ENCODE results near the gene SHISA9. TPM values are rescaled to one million over a fixed set of nuclear protein-coding genes. Genes with fewer than 3 reads are reported as not detected.

The SHISA9 gene
- total and polyA plus RNA-seq, 2 of the 4 experiments (the other 2 are of a cell fraction) = under 0.01 TPM; not detected in 1

DNA sequence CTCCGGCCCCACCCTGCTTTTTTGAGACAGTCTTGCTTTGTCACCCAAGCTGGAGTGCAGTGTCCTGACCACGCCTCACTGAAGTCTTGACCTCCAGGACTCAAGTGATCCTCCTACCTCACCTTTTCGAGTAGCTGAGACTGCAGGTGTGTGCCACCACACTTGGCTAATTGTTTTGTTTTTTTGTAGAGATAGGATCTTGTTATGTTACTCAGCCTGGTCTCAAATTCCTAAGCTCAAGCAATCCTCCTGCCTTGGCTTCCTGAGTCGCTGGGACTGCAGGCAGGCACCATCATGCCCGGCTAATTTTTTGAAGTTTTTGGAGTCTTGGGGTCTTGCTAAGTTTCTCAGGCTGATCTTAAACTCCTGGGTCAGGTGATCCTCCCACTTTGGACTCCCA is 206.7 kb downstream of the SHISA9 start:
- no peaks in the 10 kb centered on the region for H4K20me1 ChIP-seq (ENCODE audit: insufficient read depth, low read length)
- no peak overlapping the region for H3K27ac ChIP-seq (ENCODE audit: insufficient read depth, low read length)
- POLR2A ChIA-PET (ENCODE audit: unreplicated experiment) = no interaction called here
- no peak overlapping the region for H3K14ac ChIP-seq (replicated peaks; ENCODE audit: low read depth, low read length)
- ATAC-seq (ENCODE audit: low read depth) = no peak
- no TSS peak for BruUV-seq (replicated peaks)
- H4K91ac ChIP-seq (ENCODE audit: insufficient read depth, low read depth, low read length) = no peak overlapping the region
- WGBS, 2 experiments (ENCODE audit: extremely low coverage in 2 of 2, insufficient read length in 1 of 2) = no CpG with 5 or more reads among the region's 5 CpGs
- H3K79me1 ChIP-seq (ENCODE audit: low read depth in 1 of 2, low read length in 2 of 2) = no peaks in the 10 kb centered on the region
- H3K4me1 ChIP-seq (ENCODE audit: control insufficient read depth, insufficient read depth, low read length) = no peaks in the 10 kb centered on the region
- dilution Hi-C loops (cut with HindIII; ENCODE audit: low sequenced_read_pairs, unreplicated experiment) (no loop called here), intact Hi-C loops (cut with micrococcal nuclease) (no loop called here), in situ Hi-C loops (cut with MboI; ENCODE audit: low sequenced_read_pairs) (no loop called here)
- DNase-seq = no peak
- H3K23ac ChIP-seq (ENCODE audit: low read depth, low read length) = no peak overlapping the region
- H3K4me2 ChIP-seq (ENCODE audit: low read depth, low read length) = no peak overlapping the region
- H3K56ac ChIP-seq (ENCODE audit: extremely low read depth, insufficient read depth, low read length) = no peak overlapping the region
- no peaks in the 10 kb centered on the region for H3K27me3 ChIP-seq (ENCODE audit: control insufficient read depth, insufficient read depth, low read length)
- H2BK120ac ChIP-seq (ENCODE audit: low read depth, low read length) = no peak overlapping the region
- no peak overlapping the region for H3K4ac ChIP-seq (ENCODE audit: low read depth, low read length)
- no peak overlapping the region for H2BK15ac ChIP-seq (ENCODE audit: low read depth, low read length)
- H2AFZ ChIP-seq (replicated peaks; ENCODE audit: low read length, poor library complexity) = no peak overlapping the region
- H3K9me3 ChIP-seq (ENCODE audit: control insufficient read depth, insufficient read depth, low read length) = peaks cover 20% of the 10 kb centered on the region
- no peak overlapping the region for H4K8ac ChIP-seq (ENCODE audit: low read depth in 2 of 2, low read length in 2 of 2)
- no peak overlapping the region for H2BK20ac ChIP-seq (ENCODE audit: low read depth, low read length)
- CTCF ChIA-PET = no interaction called here
- no peak overlapping the region for H4K5ac ChIP-seq (ENCODE audit: low read depth, low read length)
- TF ChIP-seq CTCF (conservative IDR thresholded peaks at IDR 0.05; ENCODE audit: low read depth, low read length) (no peak), RCOR1 (IDR thresholded peaks at IDR 0.05; ENCODE audit: insufficient replicate concordance, low read length) (no peak), BHLHE40 (IDR thresholded peaks at IDR 0.05; ENCODE audit: low read depth, low read length) (no peak), NFE2L2 (IDR thresholded peaks at IDR 0.05; ENCODE audit: low read depth, low read length) (no peak), POLR2A (IDR thresholded peaks at IDR 0.05; ENCODE audit: low read depth, low read length) (no peak), MAFK (IDR thresholded peaks at IDR 0.05; ENCODE audit: low read depth, low read length) (no peak), SMC3 (IDR thresholded peaks at IDR 0.05; ENCODE audit: low read depth, low read length) (no peak), CHD1 (IDR thresholded peaks at IDR 0.05; ENCODE audit: low read depth, low read length) (no peak), RFX5 (IDR thresholded peaks at IDR 0.05; ENCODE audit: low read depth, low read length) (no peak), MXI1 (IDR thresholded peaks at IDR 0.05; ENCODE audit: borderline replicate concordance, low read depth, low read length) (no peak), CEBPB (IDR thresholded peaks at IDR 0.05; ENCODE audit: low read depth, low read length) (no peak), MAZ (IDR thresholded peaks at IDR 0.05; ENCODE audit: borderline replicate concordance, low read depth, low read length) (no peak), RAD21 (IDR thresholded peaks at IDR 0.05; ENCODE audit: low read length) (no peak), FOS (IDR thresholded peaks at IDR 0.05; ENCODE audit: low read depth, low read length) (no peak)
- TF ChIP-seq, protein P1, sequence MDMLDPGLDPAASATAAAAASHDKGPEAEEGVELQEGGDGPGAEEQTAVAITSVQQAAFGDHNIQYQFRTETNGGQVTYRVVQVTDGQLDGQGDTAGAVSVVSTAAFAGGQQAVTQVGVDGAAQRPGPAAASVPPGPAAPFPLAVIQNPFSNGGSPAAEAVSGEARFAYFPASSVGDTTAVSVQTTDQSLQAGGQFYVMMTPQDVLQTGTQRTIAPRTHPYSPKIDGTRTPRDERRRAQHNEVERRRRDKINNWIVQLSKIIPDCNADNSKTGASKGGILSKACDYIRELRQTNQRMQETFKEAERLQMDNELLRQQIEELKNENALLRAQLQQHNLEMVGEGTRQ (IDR thresholded peaks at IDR 0.05; ENCODE audit: low read depth, low read length) = no peak
- TF ChIP-seq, protein P2, sequence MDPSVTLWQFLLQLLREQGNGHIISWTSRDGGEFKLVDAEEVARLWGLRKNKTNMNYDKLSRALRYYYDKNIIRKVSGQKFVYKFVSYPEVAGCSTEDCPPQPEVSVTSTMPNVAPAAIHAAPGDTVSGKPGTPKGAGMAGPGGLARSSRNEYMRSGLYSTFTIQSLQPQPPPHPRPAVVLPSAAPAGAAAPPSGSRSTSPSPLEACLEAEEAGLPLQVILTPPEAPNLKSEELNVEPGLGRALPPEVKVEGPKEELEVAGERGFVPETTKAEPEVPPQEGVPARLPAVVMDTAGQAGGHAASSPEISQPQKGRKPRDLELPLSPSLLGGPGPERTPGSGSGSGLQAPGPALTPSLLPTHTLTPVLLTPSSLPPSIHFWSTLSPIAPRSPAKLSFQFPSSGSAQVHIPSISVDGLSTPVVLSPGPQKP (IDR thresholded peaks at IDR 0.05; ENCODE audit: borderline replicate concordance, low read depth, low read length) = no peak
- no peaks in the 10 kb centered on the region for H3K36me3 ChIP-seq (ENCODE audit: control insufficient read depth, insufficient read depth, low read length)
- no peak overlapping the region for H2BK5ac ChIP-seq (ENCODE audit: low read depth, low read length, poor library complexity, severe bottlenecking)
- no peak overlapping the region for H3K9ac ChIP-seq (ENCODE audit: low read depth, low read length)
- no peak overlapping the region for H3K4me3 ChIP-seq (ENCODE audit: insufficient read depth, low read depth, low read length)
- no peak overlapping the region for H3K18ac ChIP-seq (ENCODE audit: low read depth, low read length)
- H3K9me1 ChIP-seq (ENCODE audit: insufficient read depth, low read length) = no peaks in the 10 kb centered on the region
- H2AK5ac ChIP-seq (ENCODE audit: low read depth, low read length) = no peak overlapping the region
- H2AK9ac ChIP-seq (replicated peaks; ENCODE audit: low read depth, low read length, poor library complexity) = no peak overlapping the region
